GM12892 (cell line): Measurements from ENCODE around the gene CPSF3.

Experiments used
- DNase-seq: peaks from one replicate; pipeline ENCODE4 v3.0.0; 2011; ENCODE audit not compliant: insufficient read length
- FAIRE-seq: peaks from 2 replicates; lab custom pipeline; 2011; peaks lifted over from hg19 to GRCh38; lab: Jason Lieb, UNC
- POLR2A ChIP-seq: IDR thresholded peaks from 2 replicates; pipeline ENCODE4 v1.6.1; 2011; ENCODE audit warnings: low read depth, low read length, control low read depth
- POLR2AphosphoS5 ChIP-seq: IDR thresholded peaks from 2 replicates; pipeline ENCODE4 v1.6.1; 2011; ENCODE audit warnings: low read depth, low read length, control low read depth
- TAF1 ChIP-seq: IDR thresholded peaks from 2 replicates; pipeline ENCODE4 v1.6.1; 2011; ENCODE audit warnings: low read depth, mild to moderate bottlenecking, control low read depth, low read length, borderline replicate concordance

Gene CPSF3

DNA sequence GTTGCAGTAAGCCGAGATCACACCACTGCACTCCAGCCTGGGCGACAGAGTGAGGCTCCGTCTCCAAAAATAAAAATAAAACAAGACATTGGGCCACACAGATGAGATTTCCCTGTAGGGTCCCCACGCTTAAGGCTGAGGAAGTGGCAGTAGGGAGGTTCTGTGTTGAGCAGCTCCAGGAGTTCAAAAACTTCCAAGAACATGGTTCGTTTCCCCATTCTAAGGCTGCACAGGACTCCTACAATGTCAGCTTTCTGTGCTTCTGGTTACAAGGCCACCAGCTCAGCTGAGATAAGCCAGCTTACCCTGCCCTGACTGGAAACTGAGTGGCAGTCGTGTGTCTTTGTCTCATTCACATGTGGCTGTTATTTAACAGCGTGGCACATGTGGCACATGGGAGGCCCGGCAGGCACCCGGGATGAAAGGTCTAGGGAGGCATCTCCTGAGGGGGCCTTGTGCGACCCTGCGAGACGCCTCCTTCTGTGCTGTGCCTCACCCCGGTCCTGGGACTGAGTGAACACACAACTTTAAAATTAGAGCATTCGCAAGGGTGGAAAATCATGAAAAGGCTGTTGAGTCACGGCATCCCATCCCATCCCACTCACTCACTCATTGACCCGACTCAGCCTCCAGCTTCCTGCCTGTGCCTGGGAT lies 7.8 kb upstream of the CPSF3 start:
- TF ChIP-seq POLR2A (no peak), POLR2AphosphoS5 (no peak), TAF1 (no peak)
- DNase-seq (no peak), FAIRE-seq (no peak)

DNA sequence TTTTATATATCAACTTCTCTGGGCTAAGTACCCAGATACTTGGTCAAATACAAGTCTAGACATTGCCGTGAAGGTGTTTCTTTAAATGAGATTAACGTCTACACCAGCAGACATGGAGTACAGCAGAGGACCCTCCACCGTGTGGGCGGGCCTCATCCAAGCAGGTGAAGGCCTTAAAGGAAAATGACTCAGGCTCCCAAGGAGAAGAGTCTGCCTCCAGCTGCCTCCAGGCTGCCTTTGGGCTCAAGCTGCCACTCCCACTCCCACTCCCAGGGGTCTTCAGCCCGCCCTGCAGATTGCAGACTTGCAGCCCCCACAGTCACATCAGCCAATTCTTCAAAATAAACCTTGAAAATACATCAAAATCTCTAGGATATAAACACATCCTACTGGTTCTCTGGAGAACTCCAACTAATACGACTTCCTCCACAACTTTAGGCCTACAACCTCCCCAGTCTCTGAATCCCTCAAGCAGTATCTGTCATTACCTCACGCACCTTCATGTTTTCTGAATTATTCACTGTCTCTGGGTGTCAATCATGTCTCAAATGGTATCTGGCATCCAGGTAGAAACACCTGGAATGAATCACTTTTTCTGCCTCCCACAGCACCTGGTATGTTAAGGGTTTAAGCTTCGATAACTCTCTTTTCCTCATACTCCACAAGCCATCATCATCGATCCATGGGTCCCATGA lies 7.0 kb upstream of the CPSF3 start:
- DNase-seq (no peak), FAIRE-seq (no peak)
- no peak for TF ChIP-seq POLR2AphosphoS5
- no peak for TF ChIP-seq POLR2A
- no peak for TF ChIP-seq TAF1

DNA sequence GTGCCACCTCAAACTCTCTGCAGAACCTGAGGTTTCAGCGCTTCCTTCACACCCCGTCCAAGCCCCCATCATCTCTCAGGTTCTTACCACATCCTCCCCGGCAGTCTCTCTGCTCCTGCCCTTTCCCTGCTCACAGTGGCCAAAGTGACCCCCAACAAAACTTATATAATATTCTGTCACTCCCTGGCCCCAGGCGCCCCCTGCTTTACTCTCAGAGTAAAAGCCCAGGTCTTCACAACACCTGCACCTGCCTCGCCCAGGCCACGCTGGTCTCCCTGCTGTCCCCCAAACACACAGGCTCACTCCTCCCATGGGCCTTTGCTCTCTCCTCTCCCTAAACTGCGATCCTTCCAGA lies 6.5 kb upstream of the CPSF3 start:
- no peak for DNase-seq
- no peak for TF ChIP-seq POLR2A
- TF ChIP-seq POLR2AphosphoS5: no peak
- no peak for TF ChIP-seq TAF1
- FAIRE-seq: no peak

DNA sequence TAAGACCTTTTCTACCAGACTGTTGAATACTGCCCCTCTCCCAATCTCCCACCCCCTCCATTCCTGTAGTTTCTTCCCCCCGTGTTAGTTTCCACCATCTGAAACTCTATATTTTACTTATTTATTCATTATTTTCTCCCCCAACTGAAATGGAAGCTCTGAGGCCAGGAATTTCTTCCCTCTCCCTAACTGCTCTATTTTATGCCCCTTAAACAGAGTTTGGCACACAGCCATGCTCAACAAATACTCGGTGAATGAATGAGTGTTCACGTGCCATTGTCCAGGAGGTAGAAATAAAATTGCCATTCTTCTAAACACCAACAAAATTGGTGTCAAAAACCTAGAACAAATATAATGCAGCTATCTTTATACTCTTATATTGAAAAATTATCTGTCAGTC lies 5.7 kb upstream of the CPSF3 start:
- TF ChIP-seq POLR2AphosphoS5 (no peak), TAF1 (no peak), POLR2A (no peak)
- DNase-seq: no peak
- FAIRE-seq: no peak

DNA sequence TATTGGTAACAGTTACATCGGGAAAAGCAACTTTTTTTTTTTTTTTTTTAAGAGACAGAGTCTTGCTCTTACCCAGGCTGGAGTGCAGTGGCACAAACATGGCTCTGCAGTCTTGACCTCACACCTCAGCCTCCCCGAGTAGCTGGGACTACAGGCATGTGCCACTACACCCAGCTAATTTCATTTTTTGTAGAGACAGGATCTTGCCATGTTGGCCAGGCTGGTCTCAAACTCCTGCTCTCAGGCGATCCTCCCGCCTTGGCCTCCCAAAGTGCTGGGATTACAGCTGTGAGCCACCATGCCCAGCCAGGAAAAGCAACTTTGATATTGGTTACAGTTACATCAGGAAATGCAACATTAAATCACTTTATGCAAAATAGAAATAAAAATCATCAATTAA lies 4.7 kb upstream of the CPSF3 start:
- no peak for DNase-seq
- FAIRE-seq: no peak
- no peak for TF ChIP-seq TAF1
- no peak for TF ChIP-seq POLR2AphosphoS5
- no peak for TF ChIP-seq POLR2A

DNA sequence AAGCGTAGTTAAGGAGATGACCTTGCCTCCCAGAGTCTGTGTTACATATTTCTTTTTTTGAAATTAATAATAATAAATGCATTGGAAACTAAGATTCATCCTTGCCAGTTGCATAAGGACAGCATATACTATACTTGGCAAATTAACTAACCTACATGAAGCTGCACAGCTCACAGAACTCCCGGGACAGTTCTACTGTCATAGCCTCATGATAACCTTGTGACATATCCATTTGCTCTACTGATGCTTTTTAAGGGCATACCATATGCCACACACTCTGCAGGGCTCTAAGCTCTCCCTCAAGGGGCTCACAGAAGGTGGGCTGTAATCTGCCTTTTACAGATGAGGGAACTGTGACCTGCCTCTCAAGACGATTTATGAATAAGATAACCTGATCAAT lies 3.9 kb upstream of the CPSF3 start:
- TF ChIP-seq POLR2AphosphoS5 (no peak), TAF1 (no peak), POLR2A (no peak)
- FAIRE-seq: no peak
- no peak for DNase-seq

DNA sequence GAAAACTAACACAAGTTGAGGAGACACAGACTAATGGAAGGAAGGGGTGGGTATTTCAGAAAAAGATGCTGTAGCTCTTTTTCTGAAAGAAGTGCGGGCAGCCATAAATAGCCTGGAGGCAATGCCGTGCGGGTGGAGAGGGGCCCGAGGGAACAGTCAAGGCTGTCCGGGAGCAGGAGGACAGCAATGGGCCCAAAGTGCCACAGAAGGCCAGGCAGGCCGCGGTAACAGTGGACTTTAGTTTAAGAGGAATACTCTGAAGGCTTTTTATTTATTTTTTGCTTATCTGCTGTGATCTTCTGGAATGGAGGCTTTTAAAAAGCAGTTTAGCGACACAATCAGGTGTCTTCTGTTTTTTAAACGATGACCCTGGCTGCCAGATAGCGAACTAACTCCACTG lies 3.0 kb upstream of the CPSF3 start:
- DNase-seq (no peak), FAIRE-seq (no peak)
- TF ChIP-seq POLR2A: no peak
- TF ChIP-seq POLR2AphosphoS5: no peak
- TF ChIP-seq TAF1: no peak

DNA sequence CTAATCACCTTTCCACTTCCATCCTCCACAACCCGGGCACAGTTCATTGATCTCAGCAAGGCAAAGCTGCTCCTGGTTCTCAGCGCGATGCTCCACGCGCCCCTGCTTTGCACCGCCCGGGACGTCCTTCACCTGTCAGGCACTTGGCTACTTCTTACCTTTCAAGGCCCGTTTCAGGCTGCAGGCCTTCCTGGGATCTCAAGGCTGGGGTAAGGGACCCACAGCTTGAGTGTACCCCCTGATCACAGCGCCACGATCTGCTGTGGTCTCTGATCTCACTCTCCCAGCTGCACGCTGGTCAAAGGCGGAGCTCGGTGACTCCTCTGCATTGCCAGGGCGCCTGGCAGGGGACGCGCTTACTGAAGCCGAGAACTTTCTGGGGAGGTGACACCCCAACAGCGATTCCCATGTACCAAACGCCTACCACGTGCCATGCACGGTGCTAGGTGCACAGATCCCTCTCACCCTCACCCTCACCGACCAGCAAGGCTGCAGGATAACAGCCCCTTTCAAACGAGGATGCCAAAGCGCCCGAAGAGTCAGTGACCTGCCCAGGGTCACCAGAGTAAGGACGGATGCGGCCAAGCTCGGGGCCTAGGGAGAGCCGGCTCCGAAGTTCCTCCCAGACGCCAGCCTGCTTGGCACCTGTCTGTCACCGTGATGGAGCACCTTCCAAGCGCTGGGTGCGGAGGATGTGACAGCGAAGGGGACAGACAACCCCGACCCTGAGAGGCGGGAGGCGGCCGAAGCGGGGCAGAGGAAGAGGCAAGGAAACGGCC lies 944 bp upstream of the CPSF3 start:
- DNase-seq (peak; percentile 51), FAIRE-seq (peak; percentile 58)
- no peak for TF ChIP-seq POLR2AphosphoS5
- no peak for TF ChIP-seq POLR2A
- no peak for TF ChIP-seq TAF1

DNA sequence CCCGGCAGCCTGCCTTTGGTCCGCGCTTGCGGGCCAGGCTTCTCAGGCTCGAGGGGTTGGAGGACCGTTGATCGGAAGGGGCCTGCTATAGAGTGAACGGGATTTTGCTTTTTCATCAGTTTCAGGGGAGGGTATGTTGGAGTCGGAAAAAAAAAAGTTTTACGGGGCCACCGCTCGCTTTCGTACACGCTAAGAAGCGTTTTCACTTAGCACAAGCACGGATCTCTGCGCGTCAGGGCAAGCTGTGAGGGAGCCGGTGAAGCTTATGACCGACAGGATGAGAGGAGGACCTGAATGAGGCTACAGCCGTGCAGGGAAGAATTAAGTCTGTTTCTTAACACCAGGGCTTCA lies 443 bp downstream of the CPSF3 start:
- FAIRE-seq: no peak
- no peak for DNase-seq

DNA sequence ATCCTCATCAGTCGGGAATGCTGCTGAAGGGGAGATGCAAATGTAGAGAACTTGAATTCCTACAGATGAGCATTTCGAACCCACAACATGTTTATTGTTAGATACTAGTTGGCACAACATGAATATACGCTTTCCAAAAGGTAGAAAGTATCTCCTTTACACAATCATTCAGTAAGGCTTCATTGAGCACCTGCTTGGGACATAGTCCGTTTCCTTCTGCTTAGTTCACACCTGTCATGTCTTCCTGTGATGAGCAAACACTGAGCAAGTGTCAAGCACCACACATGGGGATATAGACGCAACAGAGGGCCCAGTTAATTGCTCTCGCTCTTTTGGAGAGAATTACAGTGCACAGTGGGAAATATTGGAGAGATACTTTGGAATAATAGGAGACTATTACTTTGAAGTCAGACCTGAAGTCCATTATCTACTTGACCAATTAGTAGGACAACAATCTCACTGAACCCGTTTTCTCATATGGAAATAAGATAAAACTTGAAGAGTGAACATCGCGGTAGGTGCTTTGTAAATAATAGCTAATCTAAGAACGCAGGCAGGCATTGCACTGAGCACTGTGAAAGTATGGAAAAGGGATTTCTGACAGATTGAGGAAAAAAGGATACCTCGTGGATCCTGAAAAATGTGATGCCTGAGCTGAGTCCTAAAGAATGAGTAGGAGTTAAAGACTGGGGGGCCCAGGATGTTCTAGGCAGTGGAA lies 1.2 kb downstream of the CPSF3 start:
- no peak for TF ChIP-seq POLR2AphosphoS5
- TF ChIP-seq POLR2A: no peak; the same call in 1 of the 2 replicates
- TF ChIP-seq TAF1: no peak
- DNase-seq (no peak), FAIRE-seq (no peak)

More for the DNA sequence above, 443 bp downstream of the CPSF3 start:
- TF ChIP-seq POLR2AphosphoS5 (no peak), TAF1 (no peak), POLR2A (no peak)

DNA sequence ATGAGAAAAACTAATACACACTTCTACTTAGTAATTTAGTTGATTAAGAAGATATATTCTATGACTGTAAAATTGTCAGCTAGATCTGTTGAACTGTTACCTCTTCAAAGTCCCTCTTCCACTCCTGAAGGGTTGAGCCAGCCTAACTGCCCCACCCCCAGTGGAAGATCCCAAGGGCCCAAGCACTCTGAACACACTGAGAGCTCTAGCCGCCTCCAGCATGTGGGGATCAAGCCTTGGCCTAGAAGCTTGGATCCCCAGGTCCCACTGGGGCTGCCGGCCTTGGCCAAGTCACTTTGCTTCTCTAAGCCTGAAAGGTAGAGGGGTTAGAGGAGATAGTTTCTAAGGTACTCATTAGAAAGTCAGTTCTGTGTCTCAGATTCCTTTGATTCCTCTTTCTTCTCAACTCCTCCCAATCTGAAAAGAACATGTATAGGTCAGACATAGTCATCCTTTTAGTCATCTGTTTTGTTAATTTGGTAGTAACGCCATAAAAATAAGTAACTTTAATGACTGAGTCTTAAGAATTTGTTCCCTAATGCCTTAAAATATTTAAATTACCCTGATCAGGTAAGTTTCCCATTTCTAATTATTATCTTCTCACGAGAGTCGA lies 5.6 kb downstream of the CPSF3 start:
- no peak for FAIRE-seq
- TF ChIP-seq POLR2AphosphoS5 (no peak), TAF1 (no peak), POLR2A (no peak)

More for the DNA sequence above, 5.6 kb downstream of the CPSF3 start:
- no peak for DNase-seq
